Measurements from ENCODE around the gene VN1R5.

The VN1R5 gene

GRCh38 chr1:247224822-247225221, 31.1 kb upstream of the VN1R5 start:
- H3K9ac ChIP-seq (ENCODE audit: low read length) = no peak overlapping the region
- peaks cover 5% of the 10 kb centered on the region for H3K9me3 ChIP-seq (ENCODE audit: control insufficient read depth, low read depth, low read length)
- no peaks in the 10 kb centered on the region for H3K27me3 ChIP-seq (ENCODE audit: control insufficient read depth, insufficient read depth, low read length)
- no peak overlapping the region for H3K27ac ChIP-seq (ENCODE audit: low read length)
- no peaks in the 10 kb centered on the region for H3K4me1 ChIP-seq (ENCODE audit: control insufficient read depth, low read depth, low read length)
- no peak overlapping the region for H3K4me3 ChIP-seq (ENCODE audit: low read length)
- no peaks in the 10 kb centered on the region for H3K36me3 ChIP-seq (ENCODE audit: control insufficient read depth, low read depth, low read length)

GRCh38 chr1:247228133-247228532, 27.7 kb upstream of the VN1R5 start:
- Histone ChIP-seq H3K4me1 (ENCODE audit: control insufficient read depth, low read depth, low read length) (no peaks in the 10 kb centered on the region), H3K4me3 (ENCODE audit: low read length) (no peak overlapping the region)

DNA sequence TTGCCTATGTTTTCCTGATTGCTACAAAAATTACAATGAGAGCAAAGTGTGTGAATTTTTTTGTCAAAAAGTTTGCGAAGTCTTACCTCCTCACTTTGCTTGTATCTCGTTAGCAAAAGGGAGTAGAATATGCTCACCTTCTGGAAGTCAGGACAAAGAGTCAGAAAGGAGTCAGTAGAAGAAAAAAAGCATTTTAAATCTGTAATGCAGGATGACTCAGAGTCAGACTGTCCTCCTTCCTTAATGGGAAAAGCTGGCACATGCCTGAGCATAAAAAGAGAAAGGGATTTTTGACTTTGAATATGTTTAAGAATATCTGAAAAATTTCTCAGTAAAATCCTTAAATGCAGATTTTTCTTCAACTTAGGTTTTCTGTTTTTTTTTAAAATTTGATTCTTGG, 14.2 kb upstream of the VN1R5 start:
- Histone ChIP-seq H3K4me1 (ENCODE audit: control insufficient read depth, low read depth, low read length) (no peaks in the 10 kb centered on the region), H3K27ac (ENCODE audit: low read length) (no peak overlapping the region), H3K27me3 (ENCODE audit: control insufficient read depth, insufficient read depth, low read length) (no peaks in the 10 kb centered on the region), H3K9ac (ENCODE audit: low read length) (no peak overlapping the region), H3K4me3 (ENCODE audit: low read length) (no peak overlapping the region), H3K36me3 (ENCODE audit: control insufficient read depth, low read depth, low read length) (no peaks in the 10 kb centered on the region), H3K9me3 (ENCODE audit: control insufficient read depth, low read depth, low read length) (no peaks in the 10 kb centered on the region)

More at GRCh38 chr1:247228133-247228532, 27.7 kb upstream of the VN1R5 start:
- H3K9me3 ChIP-seq (ENCODE audit: control insufficient read depth, low read depth, low read length) = peaks cover 5% of the 10 kb centered on the region
- H3K9ac ChIP-seq (ENCODE audit: low read length) = no peak overlapping the region
- H3K36me3 ChIP-seq (ENCODE audit: control insufficient read depth, low read depth, low read length) = no peaks in the 10 kb centered on the region
- no peak overlapping the region for H3K27ac ChIP-seq (ENCODE audit: low read length)
- H3K27me3 ChIP-seq (ENCODE audit: control insufficient read depth, insufficient read depth, low read length) = no peaks in the 10 kb centered on the region

DNA sequence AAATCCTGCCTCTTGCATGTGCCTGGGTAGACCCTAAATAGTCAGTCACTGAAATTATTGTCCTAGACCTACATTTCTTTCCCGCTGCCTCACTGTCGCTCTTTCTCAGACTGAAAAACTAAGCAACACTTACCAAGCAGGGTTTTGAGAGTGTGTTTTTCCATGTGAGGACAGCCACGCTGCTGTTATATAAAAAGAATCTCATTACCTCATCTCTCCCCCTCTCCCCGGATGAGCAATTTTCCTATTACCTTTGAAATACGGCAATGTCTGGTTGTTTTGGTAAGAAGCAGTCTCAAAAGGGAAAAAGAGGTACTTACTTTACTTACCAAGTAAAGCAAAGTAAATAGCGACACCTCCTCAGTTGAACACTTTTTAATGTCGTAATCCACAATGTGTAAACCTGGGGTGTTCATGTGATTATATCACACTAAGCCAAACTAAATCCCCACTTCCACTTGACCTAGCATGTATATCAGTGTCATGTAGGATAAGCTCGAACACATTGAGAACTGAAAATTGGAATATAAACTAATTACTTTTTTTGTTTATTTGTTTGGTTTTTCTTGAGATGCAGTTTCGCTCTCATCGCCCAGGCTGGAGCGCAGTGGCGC, 12.2 kb upstream of the VN1R5 start:
- H3K4me3 ChIP-seq (ENCODE audit: low read length) = no peak overlapping the region
- no peaks in the 10 kb centered on the region for H3K27me3 ChIP-seq (ENCODE audit: control insufficient read depth, insufficient read depth, low read length)
- H3K9ac ChIP-seq (ENCODE audit: low read length) = no peak overlapping the region
- H3K9me3 ChIP-seq (ENCODE audit: control insufficient read depth, low read depth, low read length) = no peaks in the 10 kb centered on the region
- no peaks in the 10 kb centered on the region for H3K4me1 ChIP-seq (ENCODE audit: control insufficient read depth, low read depth, low read length)
- no peak overlapping the region for H3K27ac ChIP-seq (ENCODE audit: low read length)
- H3K36me3 ChIP-seq (ENCODE audit: control insufficient read depth, low read depth, low read length) = no peaks in the 10 kb centered on the region

DNA sequence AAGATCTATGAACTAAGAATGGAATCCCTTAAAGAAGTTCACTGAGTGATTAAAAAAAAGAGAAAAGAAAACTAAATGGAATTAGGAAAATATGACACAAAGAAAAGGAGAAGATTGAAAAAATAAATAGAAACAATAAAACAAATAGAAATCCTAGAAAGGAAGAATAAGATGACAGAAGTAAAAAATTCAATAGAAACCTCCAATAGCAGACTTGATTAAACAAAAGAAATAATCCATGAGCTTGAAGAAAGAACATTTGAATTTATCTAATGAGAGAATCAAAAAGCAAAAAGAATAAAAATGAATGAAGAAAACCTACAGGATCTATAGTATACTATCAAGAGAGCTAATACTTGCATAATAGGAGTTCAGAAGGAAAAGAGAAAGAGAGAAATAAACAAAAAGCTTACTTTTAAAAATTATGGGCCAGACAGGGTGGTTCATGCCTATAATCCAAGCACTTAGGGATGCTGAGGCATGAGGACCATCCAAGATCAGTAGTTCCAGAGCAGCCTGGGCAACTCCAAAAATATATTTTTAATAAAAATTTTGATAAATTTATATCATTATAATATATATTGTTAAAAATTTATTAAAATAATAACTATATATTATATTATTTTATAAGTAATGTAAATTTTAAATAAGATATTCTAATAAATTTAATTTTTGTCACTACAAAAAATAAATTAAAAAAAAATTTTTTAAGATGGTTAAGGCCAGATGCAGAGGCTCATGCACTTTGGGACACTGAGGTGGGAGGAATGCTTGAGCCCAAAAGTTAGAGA, 9.4 kb upstream of the VN1R5 start:
- no peaks in the 10 kb centered on the region for H3K4me1 ChIP-seq (ENCODE audit: control insufficient read depth, low read depth, low read length)
- no peak overlapping the region for H3K9ac ChIP-seq (ENCODE audit: low read length)
- no peak overlapping the region for H3K4me3 ChIP-seq (ENCODE audit: low read length)
- H3K27me3 ChIP-seq (ENCODE audit: control insufficient read depth, insufficient read depth, low read length) = no peaks in the 10 kb centered on the region
- H3K36me3 ChIP-seq (ENCODE audit: control insufficient read depth, low read depth, low read length) = no peaks in the 10 kb centered on the region
- H3K27ac ChIP-seq (ENCODE audit: low read length) = no peak overlapping the region
- H3K9me3 ChIP-seq (ENCODE audit: control insufficient read depth, low read depth, low read length) = no peaks in the 10 kb centered on the region

DNA sequence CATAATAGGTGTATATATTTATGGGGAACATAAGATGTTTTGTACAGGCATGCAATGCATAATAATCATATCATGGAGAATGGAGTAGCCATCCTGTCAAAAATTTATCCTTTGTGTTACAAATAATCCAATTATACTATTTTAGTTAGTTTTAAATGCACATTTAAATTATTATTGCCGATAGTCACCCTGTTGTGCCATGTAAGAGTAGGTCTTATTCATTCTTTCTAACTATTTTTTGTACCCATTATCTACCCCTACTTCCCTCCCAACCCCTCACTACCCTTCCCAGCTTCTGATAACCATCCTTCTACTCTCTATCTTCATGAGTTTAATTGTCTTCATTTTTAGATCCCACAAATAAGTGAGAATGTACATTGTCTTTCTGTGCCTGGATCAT, 8.3 kb upstream of the VN1R5 start:
- Histone ChIP-seq H3K9ac (ENCODE audit: low read length) (no peak overlapping the region), H3K4me3 (ENCODE audit: low read length) (no peak overlapping the region), H3K4me1 (ENCODE audit: control insufficient read depth, low read depth, low read length) (no peaks in the 10 kb centered on the region), H3K27ac (ENCODE audit: low read length) (no peak overlapping the region), H3K36me3 (ENCODE audit: control insufficient read depth, low read depth, low read length) (no peaks in the 10 kb centered on the region), H3K27me3 (ENCODE audit: control insufficient read depth, insufficient read depth, low read length) (no peaks in the 10 kb centered on the region), H3K9me3 (ENCODE audit: control insufficient read depth, low read depth, low read length) (no peaks in the 10 kb centered on the region)

DNA sequence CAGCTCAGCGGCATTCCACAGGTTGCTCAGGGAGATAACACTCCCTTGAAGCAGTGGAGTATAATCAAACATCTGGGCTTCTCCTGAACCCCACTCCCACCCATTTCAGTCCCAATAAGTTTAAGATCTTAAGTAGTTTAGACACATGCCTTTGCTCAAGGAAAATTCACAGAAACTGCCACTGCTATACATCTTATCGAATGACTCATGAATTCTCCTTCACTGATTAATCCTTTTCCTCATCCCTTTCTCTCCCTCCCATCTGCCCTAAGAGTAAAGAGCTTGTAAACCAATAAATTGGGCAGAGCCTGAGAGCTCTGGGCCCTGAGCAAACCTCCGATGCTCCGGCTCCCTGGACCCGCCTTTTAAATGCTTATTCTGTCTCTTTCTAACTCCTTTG, 10.2 kb downstream of the VN1R5 start:
- H3K27ac ChIP-seq (ENCODE audit: low read length) = no peak overlapping the region
- H3K4me3 ChIP-seq (ENCODE audit: low read length) = no peak overlapping the region
- H3K36me3 ChIP-seq (ENCODE audit: control insufficient read depth, low read depth, low read length) = no peaks in the 10 kb centered on the region
- H3K27me3 ChIP-seq (ENCODE audit: control insufficient read depth, insufficient read depth, low read length) = no peaks in the 10 kb centered on the region
- H3K9me3 ChIP-seq (ENCODE audit: control insufficient read depth, low read depth, low read length) = peaks cover 6% of the 10 kb centered on the region
- H3K9ac ChIP-seq (ENCODE audit: low read length) = no peak overlapping the region
- no peaks in the 10 kb centered on the region for H3K4me1 ChIP-seq (ENCODE audit: control insufficient read depth, low read depth, low read length)

DNA sequence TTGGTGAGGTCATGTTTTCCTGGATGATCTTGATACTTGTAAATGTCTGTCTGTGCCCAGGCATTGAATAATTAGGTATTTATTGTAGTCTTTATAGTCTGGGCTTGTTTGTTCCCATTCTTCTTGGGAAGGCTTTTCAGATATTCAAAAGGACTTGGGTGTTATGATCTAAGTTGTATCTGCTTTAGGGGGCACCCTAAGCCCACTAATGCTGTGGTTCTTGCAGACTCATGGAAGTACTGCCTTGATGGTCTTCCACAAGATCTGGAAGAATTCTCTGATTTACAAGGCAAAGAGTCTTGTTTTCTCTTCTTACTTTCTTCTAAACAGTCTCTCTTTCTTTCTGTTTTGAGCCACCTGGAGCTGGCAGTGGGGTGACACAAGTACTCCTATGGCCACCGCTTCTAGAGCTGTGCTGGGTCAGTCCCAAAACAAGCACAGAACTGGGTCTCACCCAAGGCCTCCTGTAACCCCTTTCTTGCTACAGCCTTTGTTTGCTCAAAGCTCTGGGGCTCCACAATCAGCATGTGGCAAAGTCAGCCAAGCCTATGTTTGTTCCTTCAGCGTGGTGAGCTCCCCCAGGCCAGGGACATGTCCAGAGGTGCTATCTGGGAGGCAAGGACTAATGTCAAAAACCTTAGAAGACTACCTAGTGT, 12.6 kb downstream of the VN1R5 start:
- Histone ChIP-seq H3K27me3 (ENCODE audit: control insufficient read depth, insufficient read depth, low read length) (no peaks in the 10 kb centered on the region), H3K4me1 (ENCODE audit: control insufficient read depth, low read depth, low read length) (no peaks in the 10 kb centered on the region), H3K9me3 (ENCODE audit: control insufficient read depth, low read depth, low read length) (peaks cover 10% of the 10 kb centered on the region), H3K27ac (ENCODE audit: low read length) (no peak overlapping the region), H3K36me3 (ENCODE audit: control insufficient read depth, low read depth, low read length) (no peaks in the 10 kb centered on the region), H3K9ac (ENCODE audit: low read length) (no peak overlapping the region), H3K4me3 (ENCODE audit: low read length) (no peak overlapping the region)

GRCh38 chr1:247269133-247269532, 13.3 kb downstream of the VN1R5 start:
- Histone ChIP-seq H3K4me3 (ENCODE audit: low read length) (no peak overlapping the region), H3K9ac (ENCODE audit: low read length) (no peak overlapping the region), H3K4me1 (ENCODE audit: control insufficient read depth, low read depth, low read length) (no peaks in the 10 kb centered on the region), H3K9me3 (ENCODE audit: control insufficient read depth, low read depth, low read length) (peaks cover 10% of the 10 kb centered on the region), H3K36me3 (ENCODE audit: control insufficient read depth, low read depth, low read length) (no peaks in the 10 kb centered on the region), H3K27ac (ENCODE audit: low read length) (no peak overlapping the region), H3K27me3 (ENCODE audit: control insufficient read depth, insufficient read depth, low read length) (no peaks in the 10 kb centered on the region)

- peaks cover 10% of the 10 kb centered on the region for H3K9me3 ChIP-seq (ENCODE audit: control insufficient read depth, low read depth, low read length)
- H3K27me3 ChIP-seq (ENCODE audit: control insufficient read depth, insufficient read depth, low read length) = no peaks in the 10 kb centered on the region
- H3K27ac ChIP-seq (ENCODE audit: low read length) = no peak overlapping the region
- no peak overlapping the region for H3K9ac ChIP-seq (ENCODE audit: low read length)
- H3K36me3 ChIP-seq (ENCODE audit: control insufficient read depth, low read depth, low read length) = no peaks in the 10 kb centered on the region
- H3K4me1 ChIP-seq (ENCODE audit: control insufficient read depth, low read depth, low read length) = no peaks in the 10 kb centered on the region
- H3K4me3 ChIP-seq (ENCODE audit: low read length) = no peak overlapping the region
Measured at GRCh38 chr1:247270003-247270402, 14.1 kb downstream of the VN1R5 start.

DNA sequence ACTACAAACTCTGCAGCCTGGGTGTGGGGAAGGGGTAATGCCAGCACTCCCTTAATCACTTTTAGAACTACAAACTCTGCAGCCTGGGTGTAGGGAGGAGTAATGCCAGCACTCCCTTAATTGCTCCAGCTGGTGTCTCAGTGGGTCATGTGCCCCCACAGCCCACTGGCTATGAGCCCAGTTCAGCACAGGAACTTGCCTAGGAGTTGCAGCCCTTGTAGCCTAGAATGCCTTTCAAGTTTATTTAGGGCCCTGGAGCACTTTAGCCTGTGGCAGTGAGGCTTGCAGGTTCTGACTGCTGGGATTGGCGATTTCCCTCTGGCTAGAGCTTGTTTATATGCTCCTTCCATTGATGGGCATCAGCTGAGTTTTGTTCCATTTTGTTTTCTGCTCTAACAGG, 17.1 kb downstream of the VN1R5 start:
- Histone ChIP-seq H3K27ac (ENCODE audit: low read length) (no peak overlapping the region), H3K9me3 (ENCODE audit: control insufficient read depth, low read depth, low read length) (peaks cover 10% of the 10 kb centered on the region)

More for the DNA sequence above, 17.1 kb downstream of the VN1R5 start:
- no peaks in the 10 kb centered on the region for H3K27me3 ChIP-seq (ENCODE audit: control insufficient read depth, insufficient read depth, low read length)
- H3K9ac ChIP-seq (ENCODE audit: low read length) = no peak overlapping the region
- H3K4me3 ChIP-seq (ENCODE audit: low read length) = no peak overlapping the region
- no peaks in the 10 kb centered on the region for H3K4me1 ChIP-seq (ENCODE audit: control insufficient read depth, low read depth, low read length)
- H3K36me3 ChIP-seq (ENCODE audit: control insufficient read depth, low read depth, low read length) = no peaks in the 10 kb centered on the region
